HG02938 (cell line): ENCODE measurements around the gene CENPQ.

Experiments used
- ATAC-seq: cut with Tn5 transposase; IDR thresholded peaks from one replicate; pipeline ENCODE4 v1.9.1; 2021; ENCODE audit warnings: mild to moderate bottlenecking, moderate library complexity; ENCODE audit not compliant: unreplicated experiment

The CENPQ gene

DNA sequence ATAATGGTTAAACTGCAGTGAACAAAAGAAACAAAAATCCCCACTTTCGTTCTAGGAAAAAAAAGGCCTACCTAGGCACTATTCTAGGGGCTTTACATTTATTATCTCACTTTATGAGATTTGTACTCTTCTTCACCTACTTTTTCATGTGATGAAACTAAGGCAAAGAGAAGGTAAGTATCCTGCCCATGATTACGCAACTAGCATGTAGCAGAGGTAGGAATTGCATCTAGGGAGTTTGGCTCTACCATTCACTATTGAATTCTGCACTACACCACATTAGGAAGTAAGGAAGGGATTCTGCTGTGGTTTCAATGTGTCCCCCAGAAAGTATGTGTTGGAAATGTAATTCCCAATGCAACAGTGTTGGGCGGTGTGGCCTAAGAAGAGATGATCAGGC is 75.9 kb downstream of the CENPQ start:
- ATAC-seq: no peak

- ATAC-seq: no peak
Measured at GRCh38 chr6:49540614-49541013, 77.4 kb downstream of the CENPQ start.

DNA sequence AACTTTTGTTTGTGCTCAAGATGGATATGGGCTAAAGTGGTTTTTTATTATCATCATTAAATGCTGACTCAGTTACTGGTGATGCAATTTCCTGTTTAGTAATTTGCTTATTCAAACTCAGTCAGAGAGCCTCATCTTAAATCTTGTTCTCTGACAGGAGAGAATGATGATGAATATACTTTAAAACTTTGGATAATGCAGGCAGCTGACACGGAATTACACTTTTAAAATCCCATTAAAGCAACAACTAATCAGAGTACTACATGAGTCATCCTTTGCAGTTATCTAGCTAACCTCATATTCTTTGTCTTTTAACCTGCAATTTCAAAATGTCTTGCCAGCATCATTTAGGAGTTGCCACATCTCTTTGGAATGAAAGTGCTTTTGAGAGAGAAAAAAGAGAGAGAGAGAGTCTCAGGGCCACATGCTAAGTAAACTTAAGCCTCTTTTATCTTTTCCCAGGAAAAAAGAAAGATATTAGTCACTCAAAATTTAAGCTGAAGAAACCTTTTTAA is 78.1 kb downstream of the CENPQ start:
- ATAC-seq: no peak

GRCh38 chr6:49541936-49542335 is 78.8 kb downstream of the CENPQ start:
- no peak for ATAC-seq
